Right lobe of liver (tissue), 4 donors: ENCODE data around the gene LPIN3.

Experiments
- POLR2A ChIP-seq: fragments of 450-650 bp; IDR thresholded peaks from one replicate; pipeline ENCODE4 v1.6.1; 2017; ENCODE audit warnings: antibody characterized with exemption, mild to moderate bottlenecking
- TF ChIP-seq, protein P1 (sequence below), 4 donors: fragments of 200-600 bp in 3 of 4; fragments of 450-650 bp in 1 of 4; IDR thresholded peaks; one replicate each; pipeline versions ENCODE4 v1.5.1 to v1.8.0; 2016 to 2022; ENCODE audit warnings: antibody characterized with exemption in 4 of 4, mild to moderate bottlenecking in 2 of 4
- donor health status: DM: no; HTN: no; CAD: no.
- donor health status: DM: no; HTN: no; CAD: no.
- donor health status: DM: no; HTN: yes; CAD: no.

DNA sequence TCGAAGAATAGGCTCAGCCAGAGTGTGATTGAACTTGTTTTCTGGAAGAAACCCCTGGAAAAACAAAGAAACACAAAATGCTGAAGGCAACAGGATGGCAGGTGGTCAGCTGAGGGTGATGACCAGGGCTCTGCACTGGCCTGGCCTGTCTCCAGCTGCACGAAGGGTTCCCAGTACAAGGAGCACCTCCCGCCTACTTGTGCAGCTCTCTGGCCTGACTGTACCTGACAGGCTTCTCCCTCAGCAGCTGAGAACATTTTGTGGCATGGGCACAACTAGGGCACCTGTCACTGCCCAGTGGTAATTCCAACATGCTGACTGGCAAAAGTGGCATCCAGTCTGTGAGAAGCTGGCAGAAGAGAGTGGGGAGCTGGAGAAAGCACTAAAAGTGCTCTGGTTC is 64.8 kb downstream of the LPIN3 start:
- TF ChIP-seq, protein P1, sequence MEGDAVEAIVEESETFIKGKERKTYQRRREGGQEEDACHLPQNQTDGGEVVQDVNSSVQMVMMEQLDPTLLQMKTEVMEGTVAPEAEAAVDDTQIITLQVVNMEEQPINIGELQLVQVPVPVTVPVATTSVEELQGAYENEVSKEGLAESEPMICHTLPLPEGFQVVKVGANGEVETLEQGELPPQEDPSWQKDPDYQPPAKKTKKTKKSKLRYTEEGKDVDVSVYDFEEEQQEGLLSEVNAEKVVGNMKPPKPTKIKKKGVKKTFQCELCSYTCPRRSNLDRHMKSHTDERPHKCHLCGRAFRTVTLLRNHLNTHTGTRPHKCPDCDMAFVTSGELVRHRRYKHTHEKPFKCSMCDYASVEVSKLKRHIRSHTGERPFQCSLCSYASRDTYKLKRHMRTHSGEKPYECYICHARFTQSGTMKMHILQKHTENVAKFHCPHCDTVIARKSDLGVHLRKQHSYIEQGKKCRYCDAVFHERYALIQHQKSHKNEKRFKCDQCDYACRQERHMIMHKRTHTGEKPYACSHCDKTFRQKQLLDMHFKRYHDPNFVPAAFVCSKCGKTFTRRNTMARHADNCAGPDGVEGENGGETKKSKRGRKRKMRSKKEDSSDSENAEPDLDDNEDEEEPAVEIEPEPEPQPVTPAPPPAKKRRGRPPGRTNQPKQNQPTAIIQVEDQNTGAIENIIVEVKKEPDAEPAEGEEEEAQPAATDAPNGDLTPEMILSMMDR (IDR thresholded peaks at IDR 0.05) = no peak
- no peak for TF ChIP-seq POLR2A
